ENCODE results near the gene TACC3. TPM values are rescaled to one million over a fixed set of nuclear protein-coding genes. Genes with fewer than 3 reads are reported as not detected.

TACC3 gene
- total RNA-seq, 2 donors from 2014 or later: 20.6 to 99.7 TPM

DNA sequence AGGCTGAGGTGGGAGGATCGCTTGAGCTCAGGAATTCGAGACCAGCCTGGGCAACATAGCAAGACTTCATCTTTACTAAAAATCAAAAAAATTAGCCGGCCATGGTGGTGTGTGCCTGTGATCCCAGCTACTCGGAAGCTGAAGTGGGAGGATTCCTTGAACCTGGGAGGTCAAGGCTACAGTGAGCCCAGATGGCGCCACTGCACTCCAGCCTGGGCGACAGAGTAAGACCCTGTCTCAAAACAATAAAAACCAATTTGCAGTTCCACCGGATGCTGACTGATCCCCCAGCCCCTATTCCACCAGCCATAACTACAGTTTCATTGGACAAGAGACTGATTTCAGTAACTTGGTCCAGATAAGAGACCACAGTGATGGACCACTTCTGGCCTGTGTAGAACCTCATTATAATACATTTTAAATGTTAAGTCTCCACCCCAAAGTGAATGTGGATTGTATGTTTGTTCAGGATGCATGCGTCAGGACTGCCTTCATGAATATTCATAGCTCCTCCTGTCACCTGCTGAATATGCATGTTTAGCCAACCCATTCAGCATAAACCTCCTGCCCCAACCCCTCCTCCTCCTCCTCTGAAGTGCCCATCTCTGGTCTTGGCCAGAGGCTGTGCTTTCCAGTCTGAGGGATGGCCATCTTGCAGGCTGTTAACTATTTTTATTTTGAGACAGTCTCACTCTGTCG is 6.9 kb upstream of the TACC3 start:
- Histone ChIP-seq H3K4me1 (peaks cover 26% of the 10 kb centered on the region), H3K9me3 (no peaks in the 10 kb centered on the region), H3K27me3 (no peaks in the 10 kb centered on the region), H3K4me3 (no peak overlapping the region), H3K27ac (no peak overlapping the region), H3K9ac (ENCODE audit: low read depth in 2 of 2, low read length in 2 of 2) (peak overlapping the region in 1 of 2 donors; percentile 32), H3K36me3 (no peaks in the 10 kb centered on the region)
- no peak for TF ChIP-seq CTCF (IDR thresholded peaks at IDR 0.05)
- intact Hi-C loops (cut with DNase I): no loop called here
- no peak for DNase-seq

DNA sequence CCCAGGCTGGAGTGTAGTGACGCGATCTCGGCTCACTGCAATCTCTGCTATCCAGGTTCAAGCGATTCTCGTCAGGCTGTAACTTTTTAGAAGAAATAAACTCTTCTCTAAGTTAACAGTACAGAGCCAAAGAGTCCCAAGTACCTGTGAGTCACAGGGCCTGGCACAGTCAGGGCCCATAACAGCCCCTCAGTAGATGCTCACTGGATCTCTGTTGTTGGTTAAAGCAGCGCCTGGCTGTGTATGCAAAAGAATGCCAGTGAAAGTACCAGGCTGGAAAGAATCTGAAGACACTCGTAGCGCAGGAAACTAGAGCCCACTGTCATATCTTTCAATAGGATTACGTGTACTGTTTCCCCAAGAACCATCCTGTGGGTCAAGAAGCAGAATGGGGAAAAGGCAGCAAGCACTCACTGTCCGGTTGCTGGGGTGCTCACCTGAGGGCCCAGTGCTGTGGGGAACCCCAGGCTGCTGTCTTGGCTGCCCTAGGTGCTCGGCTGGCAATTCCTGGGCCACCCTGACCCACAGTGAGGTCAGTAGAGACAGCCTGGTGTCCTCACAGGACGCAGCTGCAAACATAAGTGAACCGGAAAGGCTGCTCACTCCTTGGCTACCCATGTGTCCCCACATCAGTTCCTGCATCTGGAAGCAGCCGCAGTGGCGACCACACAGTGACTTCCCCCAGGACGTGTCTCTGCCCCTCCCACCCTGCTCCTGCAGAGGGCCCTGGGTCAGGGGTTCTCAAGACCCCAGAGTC is 6.1 kb upstream of the TACC3 start:
- Histone ChIP-seq H3K9me3 (no peaks in the 10 kb centered on the region), H3K27me3 (no peaks in the 10 kb centered on the region), H3K4me1 (peaks cover 31% of the 10 kb centered on the region), H3K9ac (ENCODE audit: low read depth in 2 of 2, low read length in 2 of 2) (peak overlapping the region in 1 of 2 donors; percentile 21), H3K36me3 (no peaks in the 10 kb centered on the region), H3K27ac (no peak overlapping the region), H3K4me3 (no peak overlapping the region)
- TF ChIP-seq CTCF (IDR thresholded peaks at IDR 0.05): no peak
- no peak for DNase-seq
- intact Hi-C loops (cut with DNase I): no loop called here

- Histone ChIP-seq H3K9ac (ENCODE audit: low read depth in 2 of 2, low read length in 2 of 2) (no peak overlapping the region), H3K9me3 (no peaks in the 10 kb centered on the region), H3K4me3 (no peak overlapping the region), H3K36me3 (no peaks in the 10 kb centered on the region), H3K27me3 (no peaks in the 10 kb centered on the region), H3K27ac (no peak overlapping the region), H3K4me1 (peaks cover 24% of the 10 kb centered on the region)
- intact Hi-C loops (cut with DNase I): no loop called here
- TF ChIP-seq CTCF (IDR thresholded peaks at IDR 0.05): no peak
- no peak for DNase-seq
Observed at GRCh38 chr4:1716065-1716945, 5.0 kb upstream of the TACC3 start.

- H3K36me3 ChIP-seq: no peaks in the 10 kb centered on the region
- DNase-seq: no peak
- intact Hi-C loops (cut with DNase I): no loop called here
- peaks cover 32% of the 10 kb centered on the region for H3K4me1 ChIP-seq
- H3K9me3 ChIP-seq: no peaks in the 10 kb centered on the region
- no peak overlapping the region for H3K27ac ChIP-seq
- no peak overlapping the region for H3K4me3 ChIP-seq
- TF ChIP-seq CTCF (IDR thresholded peaks at IDR 0.05): no peak
- H3K9ac ChIP-seq (ENCODE audit: low read depth in 2 of 2, low read length in 2 of 2): no peak overlapping the region
- H3K27me3 ChIP-seq: no peaks in the 10 kb centered on the region
Observed at GRCh38 chr4:1717129-1718094, 3.9 kb upstream of the TACC3 start.
